ENCODE data around the gene MICAL2. TPM values are rescaled to one million over a fixed set of nuclear protein-coding genes. Genes with fewer than 3 reads are reported as not detected.
A peak's percentile ranks its signal among the peaks of the same experiment; 100 is the strongest.

The MICAL2 gene
- total and polyA plus RNA-seq, 2 of the 13 experiments (the other 11 are each of a cell fraction or from before 2014, with no cell fraction given), result 0.78 to 1.1 TPM

DNA sequence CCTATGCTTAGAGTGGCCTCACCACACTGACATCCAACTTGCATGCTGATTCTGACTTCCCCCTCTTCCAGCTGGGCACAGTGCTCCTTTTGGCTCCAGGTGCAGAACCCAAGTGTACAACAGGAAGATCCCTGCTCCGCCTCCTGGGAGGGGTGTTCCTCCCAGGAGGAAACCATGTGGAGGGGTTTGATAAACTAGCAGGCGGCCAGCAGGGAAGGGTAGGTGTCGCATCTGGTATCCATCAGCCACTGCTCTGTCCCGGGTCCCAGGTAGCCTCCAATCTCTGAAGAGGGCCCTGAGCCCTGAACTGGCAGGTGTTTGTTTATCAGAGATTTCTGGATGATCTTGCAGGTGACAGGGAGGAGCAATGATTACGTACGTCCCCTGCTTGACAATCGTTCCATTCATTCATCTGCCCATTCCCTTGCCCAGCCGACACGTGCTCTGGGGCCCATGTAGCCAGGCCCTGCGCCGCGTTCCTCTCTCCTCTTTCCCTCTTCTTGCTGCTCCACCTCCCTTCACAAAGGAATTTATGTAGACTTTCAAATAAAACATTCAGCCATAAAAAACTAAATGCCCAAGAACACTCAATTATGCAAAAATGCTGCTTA is 41.2 kb upstream of the MICAL2 start (continued):
- TF ChIP-seq, protein P1, sequence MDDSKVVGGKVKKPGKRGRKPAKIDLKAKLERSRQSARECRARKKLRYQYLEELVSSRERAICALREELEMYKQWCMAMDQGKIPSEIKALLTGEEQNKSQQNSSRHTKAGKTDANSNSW (CRISPR knock-in tag; IDR thresholded peaks at IDR 0.05; ENCODE audit: borderline replicate concordance), result no peak
- TF ChIP-seq, protein P2, sequence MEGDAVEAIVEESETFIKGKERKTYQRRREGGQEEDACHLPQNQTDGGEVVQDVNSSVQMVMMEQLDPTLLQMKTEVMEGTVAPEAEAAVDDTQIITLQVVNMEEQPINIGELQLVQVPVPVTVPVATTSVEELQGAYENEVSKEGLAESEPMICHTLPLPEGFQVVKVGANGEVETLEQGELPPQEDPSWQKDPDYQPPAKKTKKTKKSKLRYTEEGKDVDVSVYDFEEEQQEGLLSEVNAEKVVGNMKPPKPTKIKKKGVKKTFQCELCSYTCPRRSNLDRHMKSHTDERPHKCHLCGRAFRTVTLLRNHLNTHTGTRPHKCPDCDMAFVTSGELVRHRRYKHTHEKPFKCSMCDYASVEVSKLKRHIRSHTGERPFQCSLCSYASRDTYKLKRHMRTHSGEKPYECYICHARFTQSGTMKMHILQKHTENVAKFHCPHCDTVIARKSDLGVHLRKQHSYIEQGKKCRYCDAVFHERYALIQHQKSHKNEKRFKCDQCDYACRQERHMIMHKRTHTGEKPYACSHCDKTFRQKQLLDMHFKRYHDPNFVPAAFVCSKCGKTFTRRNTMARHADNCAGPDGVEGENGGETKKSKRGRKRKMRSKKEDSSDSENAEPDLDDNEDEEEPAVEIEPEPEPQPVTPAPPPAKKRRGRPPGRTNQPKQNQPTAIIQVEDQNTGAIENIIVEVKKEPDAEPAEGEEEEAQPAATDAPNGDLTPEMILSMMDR (CRISPR knock-in tag; IDR thresholded peaks at IDR 0.05), result no peak

DNA sequence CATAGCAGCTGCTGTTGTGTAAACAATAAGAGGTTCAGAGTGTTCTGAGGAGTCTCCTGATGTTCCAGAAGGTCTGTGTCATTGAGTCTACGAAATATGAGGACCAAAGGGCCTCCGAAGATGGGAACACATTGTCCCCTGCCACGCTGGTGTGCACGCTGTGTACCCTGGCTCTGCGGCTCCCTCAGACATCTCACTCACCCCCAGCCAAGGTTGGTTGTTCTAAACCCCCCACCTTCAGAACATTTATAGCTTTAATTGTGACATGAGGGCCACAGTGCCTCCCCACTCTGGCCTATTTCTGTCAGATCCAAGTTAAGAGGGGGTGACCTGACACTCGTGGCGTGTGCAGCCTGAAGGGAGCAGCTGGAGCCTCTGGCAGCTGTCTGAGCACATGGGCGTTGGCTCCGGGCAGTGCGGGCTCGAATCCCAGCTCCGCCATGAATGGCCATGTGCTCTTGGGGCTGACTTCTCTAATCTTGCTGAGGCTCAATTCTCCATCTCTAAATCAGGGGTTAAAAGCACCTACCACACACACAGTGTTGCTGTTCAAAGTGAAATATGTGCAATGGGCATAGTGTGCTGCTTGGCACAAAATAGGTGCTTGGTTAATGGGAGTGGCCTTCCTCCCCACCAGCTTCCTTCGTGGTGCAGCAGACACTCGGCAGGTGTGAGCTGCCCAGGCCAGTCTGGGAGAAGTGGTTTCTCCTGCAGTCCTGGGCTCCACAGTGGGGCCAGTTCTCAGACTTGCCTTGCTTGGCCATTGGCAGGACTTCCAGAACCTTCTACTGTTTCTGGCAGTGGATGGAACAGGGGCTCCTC is 39.7 kb upstream of the MICAL2 start:
- Histone ChIP-seq H3K4me3 (replicated peaks in 1 of 3; ENCODE audit: insufficient read depth in 1 of 3, low read depth in 2 of 3, low read length in 3 of 3) (no peak overlapping the region), H3K9me3 (ENCODE audit: low read length) (no peaks in the 10 kb centered on the region), H4K20me1 (ENCODE audit: insufficient read depth, low read length) (no peaks in the 10 kb centered on the region), H3K4me1 (ENCODE audit: insufficient read depth, low read length) (peaks cover 84% of the 10 kb centered on the region), H3K79me2 (ENCODE audit: insufficient read depth, low read length) (no peaks in the 10 kb centered on the region), H3K36me3 (replicated peaks in 1 of 2; ENCODE audit: control insufficient read depth in 1 of 2, insufficient read depth in 2 of 2, low read length in 2 of 2) (no peaks in the 10 kb centered on the region), H3K27me3 (ENCODE audit: control insufficient read depth in 1 of 2, insufficient read depth in 2 of 2, low read length in 2 of 2) (no peaks in the 10 kb centered on the region), H3K9ac (ENCODE audit: insufficient read depth, low read depth, low read length) (no peak overlapping the region), H3K4me2 (ENCODE audit: low read depth, low read length) (no peak overlapping the region), H2AFZ (ENCODE audit: low read length) (no peak overlapping the region), H3K27ac (ENCODE audit: extremely low read length, insufficient read depth, low read length) (no peak overlapping the region)
- DNase-seq (ENCODE audit: low spot score) (no peak), FAIRE-seq (no peak), ATAC-seq (no peak)
- POLR2A ChIA-PET, result no interaction called here
- BruUV-seq (replicated peaks), result no TSS peak
- intact Hi-C loops (cut with micrococcal nuclease; ENCODE audit: unreplicated experiment) (no loop called here), in situ Hi-C loops (cut with HindIII; ENCODE audit: extremely low pct_ligation_motif_present, low pct_unique_long_range_greater_than_20kb) (no loop called here)
- CTCF ChIA-PET (ENCODE audit: low intra/inter-chr PET ratio, low total read pairs), result no interaction called here
- 68% methylated on average over 7 of the region's 14 CpGs for WGBS (ENCODE audit: low lambda C conversion rate)
- TF ChIP-seq MXD4 (CRISPR knock-in tag; IDR thresholded peaks at IDR 0.05) (no peak), ZNF451 (CRISPR knock-in tag; IDR thresholded peaks at IDR 0.05) (no peak), SRSF4 (IDR thresholded peaks at IDR 0.05; ENCODE audit: low read depth, low read length, poor library complexity, severe bottlenecking) (no peak), ZNF563 (CRISPR knock-in tag; IDR thresholded peaks at IDR 0.05) (no peak)
- TF ChIP-seq, protein P3, sequence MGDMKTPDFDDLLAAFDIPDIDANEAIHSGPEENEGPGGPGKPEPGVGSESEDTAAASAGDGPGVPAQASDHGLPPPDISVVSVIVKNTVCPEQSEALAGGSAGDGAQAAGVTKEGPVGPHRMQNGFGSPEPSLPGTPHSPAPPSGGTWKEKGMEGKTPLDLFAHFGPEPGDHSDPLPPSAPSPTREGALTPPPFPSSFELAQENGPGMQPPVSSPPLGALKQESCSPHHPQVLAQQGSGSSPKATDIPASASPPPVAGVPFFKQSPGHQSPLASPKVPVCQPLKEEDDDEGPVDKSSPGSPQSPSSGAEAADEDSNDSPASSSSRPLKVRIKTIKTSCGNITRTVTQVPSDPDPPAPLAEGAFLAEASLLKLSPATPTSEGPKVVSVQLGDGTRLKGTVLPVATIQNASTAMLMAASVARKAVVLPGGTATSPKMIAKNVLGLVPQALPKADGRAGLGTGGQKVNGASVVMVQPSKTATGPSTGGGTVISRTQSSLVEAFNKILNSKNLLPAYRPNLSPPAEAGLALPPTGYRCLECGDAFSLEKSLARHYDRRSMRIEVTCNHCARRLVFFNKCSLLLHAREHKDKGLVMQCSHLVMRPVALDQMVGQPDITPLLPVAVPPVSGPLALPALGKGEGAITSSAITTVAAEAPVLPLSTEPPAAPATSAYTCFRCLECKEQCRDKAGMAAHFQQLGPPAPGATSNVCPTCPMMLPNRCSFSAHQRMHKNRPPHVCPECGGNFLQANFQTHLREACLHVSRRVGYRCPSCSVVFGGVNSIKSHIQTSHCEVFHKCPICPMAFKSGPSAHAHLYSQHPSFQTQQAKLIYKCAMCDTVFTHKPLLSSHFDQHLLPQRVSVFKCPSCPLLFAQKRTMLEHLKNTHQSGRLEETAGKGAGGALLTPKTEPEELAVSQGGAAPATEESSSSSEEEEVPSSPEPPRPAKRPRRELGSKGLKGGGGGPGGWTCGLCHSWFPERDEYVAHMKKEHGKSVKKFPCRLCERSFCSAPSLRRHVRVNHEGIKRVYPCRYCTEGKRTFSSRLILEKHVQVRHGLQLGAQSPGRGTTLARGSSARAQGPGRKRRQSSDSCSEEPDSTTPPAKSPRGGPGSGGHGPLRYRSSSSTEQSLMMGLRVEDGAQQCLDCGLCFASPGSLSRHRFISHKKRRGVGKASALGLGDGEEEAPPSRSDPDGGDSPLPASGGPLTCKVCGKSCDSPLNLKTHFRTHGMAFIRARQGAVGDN (CRISPR knock-in tag; IDR thresholded peaks at IDR 0.05), result peak; percentile 31
- TF ChIP-seq, protein P4, sequence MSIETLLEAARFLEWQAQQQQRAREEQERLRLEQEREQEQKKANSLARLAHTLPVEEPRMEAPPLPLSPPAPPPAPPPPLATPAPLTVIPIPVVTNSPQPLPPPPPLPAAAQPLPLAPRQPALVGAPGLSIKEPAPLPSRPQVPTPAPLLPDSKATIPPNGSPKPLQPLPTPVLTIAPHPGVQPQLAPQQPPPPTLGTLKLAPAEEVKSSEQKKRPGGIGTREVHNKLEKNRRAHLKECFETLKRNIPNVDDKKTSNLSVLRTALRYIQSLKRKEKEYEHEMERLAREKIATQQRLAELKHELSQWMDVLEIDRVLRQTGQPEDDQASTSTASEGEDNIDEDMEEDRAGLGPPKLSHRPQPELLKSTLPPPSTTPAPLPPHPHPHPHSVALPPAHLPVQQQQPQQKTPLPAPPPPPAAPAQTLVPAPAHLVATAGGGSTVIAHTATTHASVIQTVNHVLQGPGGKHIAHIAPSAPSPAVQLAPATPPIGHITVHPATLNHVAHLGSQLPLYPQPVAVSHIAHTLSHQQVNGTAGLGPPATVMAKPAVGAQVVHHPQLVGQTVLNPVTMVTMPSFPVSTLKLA (IDR thresholded peaks at IDR 0.05), result peak; percentile 8; the same call in 1 of the 2 replicates
